ENCODE results near the gene RGS8.

- TF ChIP-seq CTCF (IDR thresholded peaks at IDR 0.05; ENCODE audit: poor library complexity, severe bottlenecking) (no peak), EP300 (conservative IDR thresholded peaks at IDR 0.05; ENCODE audit: poor library complexity, severe bottlenecking) (no peak)
- TF ChIP-seq, protein P1, sequence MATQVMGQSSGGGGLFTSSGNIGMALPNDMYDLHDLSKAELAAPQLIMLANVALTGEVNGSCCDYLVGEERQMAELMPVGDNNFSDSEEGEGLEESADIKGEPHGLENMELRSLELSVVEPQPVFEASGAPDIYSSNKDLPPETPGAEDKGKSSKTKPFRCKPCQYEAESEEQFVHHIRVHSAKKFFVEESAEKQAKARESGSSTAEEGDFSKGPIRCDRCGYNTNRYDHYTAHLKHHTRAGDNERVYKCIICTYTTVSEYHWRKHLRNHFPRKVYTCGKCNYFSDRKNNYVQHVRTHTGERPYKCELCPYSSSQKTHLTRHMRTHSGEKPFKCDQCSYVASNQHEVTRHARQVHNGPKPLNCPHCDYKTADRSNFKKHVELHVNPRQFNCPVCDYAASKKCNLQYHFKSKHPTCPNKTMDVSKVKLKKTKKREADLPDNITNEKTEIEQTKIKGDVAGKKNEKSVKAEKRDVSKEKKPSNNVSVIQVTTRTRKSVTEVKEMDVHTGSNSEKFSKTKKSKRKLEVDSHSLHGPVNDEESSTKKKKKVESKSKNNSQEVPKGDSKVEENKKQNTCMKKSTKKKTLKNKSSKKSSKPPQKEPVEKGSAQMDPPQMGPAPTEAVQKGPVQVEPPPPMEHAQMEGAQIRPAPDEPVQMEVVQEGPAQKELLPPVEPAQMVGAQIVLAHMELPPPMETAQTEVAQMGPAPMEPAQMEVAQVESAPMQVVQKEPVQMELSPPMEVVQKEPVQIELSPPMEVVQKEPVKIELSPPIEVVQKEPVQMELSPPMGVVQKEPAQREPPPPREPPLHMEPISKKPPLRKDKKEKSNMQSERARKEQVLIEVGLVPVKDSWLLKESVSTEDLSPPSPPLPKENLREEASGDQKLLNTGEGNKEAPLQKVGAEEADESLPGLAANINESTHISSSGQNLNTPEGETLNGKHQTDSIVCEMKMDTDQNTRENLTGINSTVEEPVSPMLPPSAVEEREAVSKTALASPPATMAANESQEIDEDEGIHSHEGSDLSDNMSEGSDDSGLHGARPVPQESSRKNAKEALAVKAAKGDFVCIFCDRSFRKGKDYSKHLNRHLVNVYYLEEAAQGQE (IDR thresholded peaks at IDR 0.05; ENCODE audit: borderline replicate concordance): no peak
Observed at GRCh38 chr1:182672487-182672836, 11.9 kb downstream of the RGS8 start.
